Stimulated activated CD4-positive, alpha-beta T cell treated with anti-CD3 and anti-CD28 coated beads, TNF-alpha, amount 100 ng/mL, for 24 hours (primary cell): ENCODE data around the gene MRPL23.
"Not testable (repeated sequence)": the region's sequence is repeated elsewhere in the genome, so short reads cannot be mapped to it uniquely, and the experiment has no call there.

Source experiments
- DNase-seq, 3 experiments: peaks; one replicate each; pipeline ENCODE4 v3.0.0-alpha.2; 2020; ENCODE audit warnings: low read depth in 3 of 3

MRPL23 gene

DNA sequence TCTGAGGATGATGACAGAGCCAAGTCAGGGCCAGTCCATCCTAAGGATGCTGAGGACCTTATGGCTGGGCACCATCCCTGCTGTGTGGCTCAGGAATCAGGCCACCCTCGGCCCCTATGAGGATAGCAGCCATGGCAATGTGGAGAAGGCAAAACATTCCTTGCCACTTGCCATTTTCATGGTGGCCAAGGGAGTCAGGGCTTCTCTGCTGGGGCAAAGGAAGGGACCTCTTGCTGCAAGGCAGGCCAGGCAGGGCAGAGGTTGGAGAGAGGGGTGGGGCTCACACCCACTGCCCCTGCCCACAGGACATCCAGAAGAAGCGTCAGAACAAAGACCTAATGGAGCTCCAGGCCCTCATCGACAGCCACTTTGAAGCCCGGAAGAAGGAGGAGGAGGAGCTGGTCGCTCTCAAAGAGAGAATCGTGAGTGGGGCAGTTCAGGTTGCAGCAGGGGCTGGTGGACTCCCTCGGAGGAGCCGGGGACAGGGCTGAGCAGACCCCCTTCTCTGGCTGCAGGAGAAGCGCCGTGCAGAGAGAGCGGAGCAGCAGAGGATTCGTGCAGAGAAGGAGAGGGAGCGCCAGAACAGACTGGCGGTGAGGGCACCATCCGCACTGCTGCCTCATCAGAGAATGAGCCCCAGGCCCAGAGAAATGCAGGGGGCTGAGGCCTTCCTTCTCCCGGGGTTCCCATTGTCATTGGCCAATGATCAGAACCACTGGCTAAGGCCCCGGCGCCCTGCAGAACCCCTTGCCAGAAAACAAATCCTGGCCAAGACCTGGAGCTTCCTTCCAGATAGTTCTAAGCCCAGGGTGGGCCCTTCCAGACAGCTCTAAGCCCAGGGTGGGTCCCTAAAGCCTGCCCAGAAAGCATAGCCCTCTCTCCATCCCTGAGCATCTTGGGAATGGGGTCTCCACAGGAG lies 13.5 kb upstream of the MRPL23 start:
- no peak for DNase-seq

DNA sequence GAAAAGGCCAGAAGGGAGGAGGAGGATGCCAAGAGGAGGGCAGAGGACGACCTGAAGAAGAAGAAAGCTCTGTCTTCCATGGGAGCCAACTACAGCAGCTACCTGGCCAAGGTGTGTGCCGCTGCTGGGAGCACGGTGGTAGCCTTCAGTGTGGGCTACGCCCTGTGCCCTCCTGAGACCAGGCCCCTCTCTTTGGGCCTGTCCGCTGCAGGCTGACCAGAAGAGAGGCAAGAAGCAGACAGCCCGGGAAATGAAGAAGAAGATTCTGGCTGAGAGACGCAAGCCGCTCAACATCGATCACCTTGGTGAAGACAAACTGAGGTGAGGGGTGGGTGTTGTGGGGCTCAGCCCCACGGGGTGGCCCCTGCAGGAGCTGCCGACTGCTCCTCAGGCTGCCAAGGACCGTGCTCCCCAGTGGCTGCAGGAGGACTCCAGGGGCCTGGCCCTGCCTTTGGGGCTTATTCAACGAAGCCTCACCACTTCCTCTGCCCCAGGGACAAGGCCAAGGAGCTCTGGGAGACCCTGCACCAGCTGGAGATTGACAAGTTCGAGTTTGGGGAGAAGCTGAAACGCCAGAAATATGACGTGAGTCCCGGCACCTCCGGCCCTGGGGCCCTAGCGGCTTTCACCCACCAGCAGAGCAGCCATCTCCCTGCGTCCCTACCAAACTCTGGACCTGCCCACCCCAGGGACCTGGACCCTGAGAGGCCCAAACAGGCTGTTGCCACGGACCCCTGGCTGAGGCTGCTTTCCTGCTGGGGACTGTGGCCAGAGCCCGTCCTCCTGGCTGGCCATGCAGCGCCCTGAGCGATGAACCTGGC lies 12.6 kb upstream of the MRPL23 start:
- no peak for DNase-seq

DNA sequence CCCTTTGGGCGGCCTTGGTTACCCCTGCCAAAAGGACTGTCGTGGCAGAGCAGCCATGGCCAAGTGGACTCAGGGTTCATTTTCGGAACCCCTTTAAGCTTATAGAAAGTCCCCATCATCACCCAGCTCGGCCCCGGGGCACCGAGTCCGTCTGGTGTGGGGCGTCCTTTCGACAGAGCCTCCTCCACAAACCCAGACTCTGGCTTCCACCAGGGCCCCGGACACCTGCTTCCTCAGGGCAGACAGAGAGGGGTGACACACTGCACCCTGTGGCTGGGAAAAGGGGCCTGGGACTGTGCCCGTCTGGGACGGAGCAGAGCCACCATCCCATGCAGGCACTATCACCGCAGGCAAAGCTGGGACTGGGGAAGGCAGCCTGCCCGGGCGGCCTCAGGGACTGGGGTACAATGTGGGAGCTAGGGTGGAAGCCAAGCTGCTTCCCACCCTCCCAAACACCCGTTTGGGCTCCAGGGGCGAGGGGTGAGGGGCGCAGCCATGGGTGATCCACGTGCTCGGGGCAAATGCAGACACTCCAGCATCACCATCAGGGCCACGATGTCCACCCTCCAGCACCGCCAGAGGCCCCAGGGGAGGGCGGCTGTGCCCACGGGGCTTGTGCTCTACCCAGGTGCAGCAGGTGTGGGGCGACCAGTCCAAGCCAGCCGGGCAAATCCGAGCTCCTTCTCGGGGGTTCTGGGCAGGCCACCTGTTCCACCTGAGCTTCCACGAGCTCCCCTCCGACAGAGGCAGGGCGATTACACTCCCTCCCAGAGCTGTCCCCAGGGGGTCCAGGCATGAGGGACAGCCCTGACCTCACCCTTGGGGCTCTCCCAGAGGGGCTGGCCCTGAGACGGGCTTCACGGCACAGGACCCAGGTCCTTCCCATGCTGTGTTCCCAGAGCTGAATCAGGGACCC lies 11.7 kb upstream of the MRPL23 start:
- DNase-seq = no peak

DNA sequence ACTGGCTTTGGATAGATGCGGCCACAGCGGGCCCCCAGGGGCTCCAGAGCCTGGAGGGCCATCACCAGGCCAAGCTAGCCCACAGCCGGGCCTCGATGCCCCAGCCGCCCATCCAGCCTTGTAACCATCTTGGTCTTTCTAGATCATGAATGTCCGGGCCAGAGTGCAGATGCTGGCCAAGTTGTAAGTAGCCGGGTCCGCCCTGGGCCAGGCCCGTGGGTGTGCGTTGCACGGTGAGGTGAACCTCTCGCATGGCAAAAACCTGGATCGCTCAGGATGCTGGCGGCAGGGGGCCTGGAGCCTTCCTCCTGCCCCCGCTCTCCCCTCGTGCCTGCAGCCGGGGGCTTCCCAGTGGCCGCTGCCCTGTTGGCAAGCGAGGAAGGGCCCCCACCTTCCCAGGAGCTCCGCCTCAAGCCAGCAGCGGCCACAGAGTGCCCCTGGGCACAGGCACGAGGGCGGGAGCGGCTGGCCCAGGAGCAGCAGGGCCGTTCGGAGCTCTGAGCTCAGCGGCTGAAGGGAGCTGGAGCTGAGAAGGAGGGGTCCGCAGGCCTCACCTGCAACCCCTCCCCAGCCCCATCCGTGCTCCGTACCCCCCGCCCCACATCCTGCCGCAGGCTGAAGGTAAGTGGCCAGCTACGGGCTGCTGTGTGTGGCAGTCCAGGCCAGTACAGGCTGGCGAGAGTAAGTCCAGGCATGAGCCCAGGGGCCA lies 10.9 kb upstream of the MRPL23 start:
- DNase-seq = no peak

DNA sequence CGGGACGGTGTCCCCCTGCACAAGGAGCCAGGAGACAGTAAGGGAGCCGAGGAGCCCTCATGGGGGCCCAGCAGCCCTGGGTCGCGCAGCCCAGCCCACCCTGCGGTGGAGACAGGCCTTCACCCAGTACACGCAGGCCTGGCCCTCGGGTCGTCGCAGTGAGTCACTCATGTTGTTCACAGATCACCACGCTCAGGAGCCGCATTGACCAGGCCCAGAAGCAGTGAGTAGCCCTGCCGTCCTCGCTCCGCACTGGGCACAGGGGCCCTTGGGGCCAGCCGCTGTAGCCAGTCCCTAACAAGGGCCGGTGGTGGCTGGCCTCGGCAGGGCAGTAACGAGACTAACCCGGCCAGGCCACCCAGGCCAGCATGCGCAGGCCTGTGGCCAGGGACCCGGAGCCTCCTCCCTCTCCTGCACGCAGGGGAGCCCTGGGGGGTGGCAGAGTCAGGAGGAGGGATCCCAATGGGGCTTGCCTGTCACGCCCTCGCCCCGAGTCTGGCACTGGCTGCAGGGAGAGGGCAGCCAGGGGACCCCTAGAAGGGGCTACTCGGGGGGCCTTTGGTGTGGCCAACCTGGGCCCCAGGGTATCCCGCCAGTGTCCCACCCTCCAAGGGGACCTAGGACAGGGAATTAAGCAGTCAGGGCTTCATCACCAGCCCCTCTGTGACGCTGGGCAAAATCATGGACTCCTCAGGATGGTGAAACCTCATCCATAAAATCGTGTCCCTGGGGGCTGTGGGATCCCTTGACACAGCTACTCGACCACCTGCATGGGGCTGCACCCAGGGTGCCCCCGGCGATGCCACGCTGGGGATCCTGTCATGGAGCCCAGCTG lies 10.1 kb upstream of the MRPL23 start:
- no peak for DNase-seq

DNA sequence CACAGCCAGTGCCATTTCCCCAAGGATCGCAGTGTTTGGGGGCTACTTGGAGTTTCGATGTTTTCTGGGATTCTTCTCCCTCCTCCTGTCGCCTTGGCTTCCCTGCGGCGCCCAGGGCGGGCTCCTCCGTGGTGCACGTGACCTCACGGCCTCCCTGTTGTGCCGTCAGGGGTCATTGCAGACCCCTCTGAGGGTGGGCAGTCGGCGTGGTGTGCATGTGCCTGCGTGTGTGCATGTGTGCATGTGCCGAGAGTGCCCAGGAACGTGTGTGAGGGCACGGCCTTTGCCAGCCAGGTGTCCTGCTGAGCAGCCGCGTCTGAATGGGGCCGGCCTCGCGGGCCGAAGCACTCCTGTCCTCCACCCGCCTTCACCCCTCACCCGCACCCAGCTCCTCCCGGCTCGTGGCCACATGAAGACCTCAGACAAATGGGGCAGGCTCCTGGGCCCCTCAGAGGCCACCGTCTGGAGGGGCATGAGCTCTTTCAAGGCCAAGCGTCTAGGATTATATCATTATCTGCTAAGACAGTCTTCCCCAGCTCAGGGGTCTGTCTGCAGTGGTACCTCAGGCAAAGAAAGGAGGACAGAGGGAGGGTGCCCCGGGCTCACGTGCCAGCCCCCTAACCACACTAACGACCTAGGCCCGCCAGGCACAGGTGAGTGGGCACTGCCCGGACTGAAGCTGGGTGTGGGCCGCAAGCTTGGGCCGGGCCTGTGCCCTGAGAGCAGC lies 9.4 kb upstream of the MRPL23 start:
- no peak for DNase-seq

DNA sequence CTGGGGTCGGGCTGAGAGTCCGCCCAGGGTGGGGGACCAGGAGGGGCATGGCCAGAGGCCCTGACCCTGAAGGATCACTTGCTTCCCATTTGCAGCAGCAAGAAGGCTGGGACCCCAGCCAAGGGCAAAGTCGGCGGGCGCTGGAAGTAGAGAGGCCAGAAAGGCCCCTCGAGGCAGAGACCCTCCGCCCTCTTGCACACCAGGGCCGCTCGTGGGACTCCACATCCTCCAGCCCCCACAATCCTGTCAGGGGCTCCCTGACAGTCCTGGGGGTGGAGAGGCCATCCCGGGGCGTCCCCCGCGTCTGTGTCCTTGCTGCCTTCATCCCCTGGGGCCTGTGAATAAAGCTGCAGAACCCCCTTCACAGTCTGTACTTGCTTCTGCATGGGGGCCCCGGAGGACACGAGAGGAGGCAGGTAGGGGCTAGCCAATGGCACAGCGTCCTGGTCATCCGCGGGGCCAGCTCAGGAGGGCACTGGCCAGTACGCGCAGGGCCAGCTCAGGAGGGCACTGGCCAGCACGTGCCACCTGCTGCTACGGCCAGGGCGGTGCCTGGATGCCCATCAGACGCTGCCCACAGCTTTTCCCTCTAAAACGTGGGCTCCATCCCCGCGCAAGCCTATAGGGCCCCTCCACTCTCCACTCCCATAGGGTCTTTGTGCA lies 8.7 kb upstream of the MRPL23 start:
- no peak for DNase-seq

DNA sequence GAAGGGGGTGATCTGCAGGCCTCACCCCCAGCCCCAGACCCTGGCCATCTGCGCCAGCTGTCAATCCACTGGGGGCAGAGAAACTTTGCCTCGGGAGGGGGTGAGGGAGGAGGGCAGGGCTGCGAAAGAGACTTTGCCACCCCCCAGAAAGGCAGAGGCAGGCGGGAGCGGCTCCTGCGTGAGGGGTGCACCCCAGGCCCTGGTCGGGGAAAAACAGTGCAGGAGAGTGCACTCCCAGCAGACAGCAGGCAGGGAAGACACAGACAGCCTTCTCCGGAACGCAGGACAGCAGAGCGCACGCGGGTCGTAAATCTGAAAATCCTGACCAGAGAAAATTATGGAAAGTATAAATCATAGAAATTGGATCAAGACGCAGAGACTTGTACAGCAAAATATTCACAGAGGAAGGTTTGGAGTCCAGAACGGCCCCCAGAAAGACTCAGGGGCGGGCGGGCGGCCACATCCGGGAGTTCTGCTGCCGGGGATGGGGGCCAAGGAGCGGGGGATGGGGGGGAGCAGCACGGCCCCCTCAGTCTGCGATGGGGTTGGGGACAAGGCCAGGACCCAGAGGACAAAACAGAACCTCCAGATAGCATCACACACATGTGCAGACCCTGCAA lies 8.0 kb upstream of the MRPL23 start:
- DNase-seq = no peak

DNA sequence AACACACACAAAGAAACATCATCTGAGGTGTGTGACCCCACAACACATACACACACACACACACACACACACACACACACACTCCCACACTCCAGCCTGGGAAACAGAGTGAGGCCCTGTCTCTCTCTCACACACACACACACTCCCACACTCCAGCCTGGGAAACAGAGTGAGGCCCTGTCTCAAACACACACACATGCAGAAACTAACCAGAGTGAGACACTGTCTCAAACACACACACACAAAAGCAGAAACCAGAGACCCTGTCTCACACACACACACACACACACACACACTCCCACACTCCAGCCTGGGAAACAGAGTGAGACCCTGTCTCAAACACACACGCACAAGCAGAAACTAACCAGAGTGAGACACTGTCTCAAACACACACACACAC lies 7.3 kb upstream of the MRPL23 start:
- not testable (repeated sequence) for DNase-seq

DNA sequence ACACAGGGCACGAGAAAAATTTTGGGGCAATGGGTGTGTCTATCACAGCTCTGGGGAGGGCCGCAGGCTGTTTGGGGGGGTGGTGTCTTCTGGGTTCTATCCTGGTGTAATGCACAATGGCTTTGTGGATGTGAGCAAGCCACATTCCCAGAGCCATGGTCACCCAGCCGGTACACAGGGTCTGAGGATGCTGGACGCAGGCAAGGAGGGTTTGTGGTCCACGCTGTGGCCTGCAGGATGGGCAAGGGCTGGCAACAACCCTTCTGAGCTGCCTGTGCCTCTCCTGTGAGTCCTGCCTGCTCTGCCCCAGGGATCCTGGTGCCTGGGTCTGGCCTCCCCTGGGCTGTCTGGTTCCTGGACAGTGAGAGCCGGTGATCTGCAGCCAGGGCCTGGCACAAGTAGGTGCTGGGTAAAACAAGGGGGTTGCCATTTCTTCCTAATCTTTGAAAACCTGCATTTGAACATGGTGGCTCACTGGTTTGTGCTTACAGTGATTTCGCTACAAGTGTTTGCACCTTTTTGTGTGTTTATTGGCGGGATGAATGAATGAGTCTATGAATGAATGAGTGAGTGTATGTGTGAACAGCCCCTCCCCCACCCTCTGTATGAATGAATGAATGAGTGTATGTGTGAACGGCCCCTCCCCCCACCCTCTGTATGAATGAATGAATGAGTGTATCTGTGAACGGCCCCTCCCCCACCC lies 4.4 kb upstream of the MRPL23 start:
- no peak for DNase-seq

DNA sequence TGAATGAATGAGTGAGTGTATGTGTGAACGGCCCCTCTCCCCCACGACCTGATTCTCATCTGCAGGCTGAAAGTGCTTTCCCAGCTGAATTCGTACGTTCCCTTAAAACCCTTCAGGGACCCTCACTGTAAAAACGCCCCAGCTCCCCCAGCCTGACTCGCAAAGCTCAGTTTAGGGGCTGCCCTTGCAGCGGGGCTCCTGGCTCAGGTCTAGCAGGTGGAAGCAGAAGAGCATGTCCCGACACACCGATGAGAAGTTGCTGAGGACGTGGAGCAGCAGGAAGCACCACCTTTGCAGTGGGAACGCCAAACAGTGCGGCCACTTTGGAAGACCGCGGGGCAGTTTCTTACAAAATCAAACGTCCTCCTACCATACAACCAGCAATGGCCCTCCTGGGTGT lies 3.6 kb upstream of the MRPL23 start:
- DNase-seq = no peak

DNA sequence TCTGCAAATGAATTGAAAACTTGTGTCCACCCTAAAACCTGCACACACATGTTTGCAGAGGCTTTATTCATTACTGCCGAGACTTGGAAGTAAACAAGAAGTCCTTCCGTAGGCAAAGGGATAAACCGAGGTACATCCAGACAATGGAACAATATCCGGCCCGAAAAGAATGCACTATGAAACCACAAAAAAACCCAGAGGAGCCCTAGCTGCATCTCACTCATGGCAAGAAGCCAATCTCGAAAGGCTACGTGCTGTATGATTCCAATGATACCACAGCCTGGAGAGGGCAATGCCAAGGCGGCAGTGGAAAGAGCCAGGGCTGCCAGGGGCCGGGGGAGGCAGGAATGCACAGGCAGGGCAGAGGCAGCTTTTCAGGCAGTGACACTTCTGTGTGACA lies 3.2 kb upstream of the MRPL23 start:
- no peak for DNase-seq

DNA sequence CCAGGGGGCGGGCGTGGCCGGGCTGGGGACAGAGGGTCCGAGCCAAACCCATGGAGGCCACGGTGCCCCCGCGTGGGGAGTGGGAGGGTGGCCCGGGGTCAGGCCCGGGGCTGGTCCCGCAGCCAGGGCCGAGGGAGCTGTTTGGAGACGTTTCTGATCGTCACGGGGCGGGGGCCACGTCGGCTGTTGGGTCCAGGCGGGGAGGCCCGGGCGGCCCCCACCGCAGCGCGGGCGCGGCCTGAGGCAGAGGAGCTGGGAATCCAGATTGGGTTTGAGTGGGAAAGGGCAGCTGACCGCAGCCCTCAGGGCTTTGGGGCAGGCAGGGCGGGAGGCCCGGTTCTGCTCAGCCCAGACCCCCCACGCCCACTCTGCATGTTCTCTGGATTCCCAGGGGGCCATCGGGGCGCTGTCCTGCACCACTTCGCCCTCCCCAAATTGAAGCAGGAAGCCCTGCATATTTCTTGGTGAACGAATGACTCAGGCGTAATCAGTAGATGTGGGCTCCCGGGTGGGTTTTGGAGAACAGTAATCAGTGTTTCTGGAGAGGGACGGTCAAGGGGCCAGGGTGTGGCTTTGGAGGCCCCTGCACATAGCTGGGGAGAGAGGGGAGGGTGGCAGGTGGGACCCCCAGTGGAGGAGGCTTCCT lies 583 bp downstream of the MRPL23 start:
- no peak for DNase-seq

DNA sequence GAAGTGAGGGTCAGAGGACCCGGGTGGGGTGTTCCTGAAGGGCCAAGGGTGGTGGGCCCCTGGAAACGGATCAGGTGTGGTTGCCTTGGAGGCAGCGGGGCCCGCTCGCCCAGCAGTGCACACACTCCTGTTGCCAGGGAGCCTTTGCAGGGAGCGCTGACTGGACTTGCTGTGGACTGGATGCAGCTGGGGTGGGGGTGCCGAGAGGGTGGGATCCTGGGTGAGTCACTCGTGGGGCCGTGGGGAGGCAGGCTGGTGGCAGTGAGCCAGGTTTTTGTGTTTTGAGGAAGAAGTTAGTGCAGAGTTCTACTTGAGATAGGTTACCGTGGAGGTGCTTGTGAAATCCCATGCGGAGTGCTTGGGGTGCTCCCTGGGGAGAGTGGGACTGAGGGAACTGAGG lies 1.3 kb downstream of the MRPL23 start:
- DNase-seq = no peak

DNA sequence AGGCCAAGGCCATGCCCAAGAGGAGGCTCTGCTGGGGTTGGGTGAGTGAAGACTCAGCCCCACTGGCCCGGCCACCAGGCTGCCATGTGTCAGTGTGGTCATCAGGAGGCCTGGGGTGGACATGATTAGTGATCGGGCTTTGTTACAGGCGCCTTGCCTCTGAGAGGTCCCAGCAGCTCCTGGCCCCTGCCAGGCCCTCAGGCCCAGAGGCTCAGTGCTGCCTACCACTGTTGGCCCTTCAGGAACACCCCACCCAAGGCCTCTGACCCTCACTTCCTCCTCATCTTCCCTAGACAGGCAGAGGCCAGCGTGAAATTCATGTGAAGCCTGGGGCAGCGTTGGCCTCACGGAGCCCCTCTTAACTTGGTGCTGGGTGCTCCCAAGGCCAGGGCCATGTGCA lies 2.2 kb downstream of the MRPL23 start:
- no peak for DNase-seq

DNA sequence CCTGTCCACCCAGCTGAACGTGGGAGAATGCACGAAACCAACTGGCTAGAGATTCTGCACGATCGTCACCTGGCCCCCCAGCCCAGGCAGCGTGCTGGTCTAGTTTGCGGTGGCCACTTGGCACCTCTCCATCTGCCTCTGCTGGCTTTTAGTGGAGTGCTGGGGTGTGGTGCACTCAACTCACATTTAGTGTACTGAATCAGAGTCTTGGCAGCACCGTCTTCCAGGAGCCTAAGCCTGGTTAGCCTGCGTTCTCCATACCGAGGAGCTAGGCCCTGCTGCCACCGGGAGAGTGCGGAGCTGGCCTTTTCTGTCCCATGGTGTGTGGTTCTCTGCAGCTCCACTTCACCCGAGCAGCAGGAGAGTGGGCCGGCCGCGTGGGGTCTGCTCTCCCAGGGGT lies 2.8 kb downstream of the MRPL23 start:
- DNase-seq = no peak

DNA sequence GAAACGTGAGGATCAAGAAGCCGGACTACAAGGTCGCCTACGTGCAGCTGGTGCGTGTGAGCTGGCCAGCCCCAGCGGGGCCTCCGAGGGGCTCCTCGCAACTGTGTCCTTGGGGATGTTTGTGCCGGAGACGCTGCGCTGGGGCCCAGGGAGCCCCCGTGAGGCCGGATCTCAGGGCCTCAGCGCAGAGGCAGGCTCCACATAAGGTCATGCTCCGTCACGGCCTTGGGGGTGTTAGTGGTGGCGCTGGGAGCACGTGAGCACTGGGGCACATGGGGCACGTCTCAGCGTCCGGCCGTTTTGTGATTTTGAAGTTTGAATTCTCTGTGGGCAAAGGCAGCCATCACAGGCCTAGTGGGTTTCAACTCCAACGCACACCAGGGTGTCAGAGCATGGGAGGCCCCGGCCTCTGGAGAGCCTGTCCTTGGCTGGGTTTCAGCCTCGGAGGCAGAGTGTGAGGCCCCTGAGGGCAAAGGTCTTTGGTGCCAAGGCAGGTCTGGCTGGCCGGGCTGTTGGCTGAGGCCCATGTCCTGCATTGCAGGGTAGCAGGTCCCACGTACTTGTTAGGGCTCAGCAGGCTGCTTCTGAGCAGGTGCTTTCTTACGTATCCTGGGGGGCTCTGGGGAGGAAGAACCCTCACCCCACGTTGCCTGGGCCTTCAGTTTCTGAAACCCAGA lies 5.8 kb downstream of the MRPL23 start:
- no peak for DNase-seq
